ENCODE measurements around the gene PDZD2. TPM values are rescaled to one million over a fixed set of nuclear protein-coding genes. Genes with fewer than 3 reads are reported as not detected.

The PDZD2 gene
- total and polyA plus RNA-seq, 12 donors = 2.2 to 10.3 (median 5.0) TPM

- no peak for DNase-seq
- 90 to 96% (median 92%) methylated on average over 4 to 41 of the region's 41 CpGs for WGBS, 4 donors
Measured at GRCh38 chr5:31776976-31777651, 138.2 kb downstream of the PDZD2 start.

GRCh38 chr5:31781772-31782171 lies 142.8 kb downstream of the PDZD2 start:
- Histone ChIP-seq H3K4me3 (no peak overlapping the region), H3K27me3 (no peaks in the 10 kb centered on the region), H3K9me3 (replicated peaks in 1 of 3) (no peaks in the 10 kb centered on the region), H3K27ac (no peak overlapping the region), H3K36me3 (replicated peaks in 1 of 2) (no peaks in the 10 kb centered on the region), H3K4me1 (replicated peaks in 1 of 2) (no peaks in the 10 kb centered on the region)
- intact Hi-C loops (cut with DNase I) = no loop called here
- 69 to 82% (median 71%) methylated on average over 5 of the region's 5 CpGs for WGBS, 4 donors
- no peak for DNase-seq
- TF ChIP-seq POLR2A (IDR thresholded peaks at IDR 0.05) = no peak
- TF ChIP-seq CTCF (IDR thresholded peaks at IDR 0.05) = no peak

More at GRCh38 chr5:31776976-31777651, 138.2 kb downstream of the PDZD2 start:
- H3K27me3 ChIP-seq = no peaks in the 10 kb centered on the region
- H3K36me3 ChIP-seq (replicated peaks in 1 of 2) = no peaks in the 10 kb centered on the region
- intact Hi-C loops (cut with DNase I) = no loop called here
- no peaks in the 10 kb centered on the region for H3K4me1 ChIP-seq (replicated peaks in 1 of 2)
- no peak overlapping the region for H3K27ac ChIP-seq
- TF ChIP-seq POLR2A (IDR thresholded peaks at IDR 0.05) = no peak
- TF ChIP-seq CTCF (IDR thresholded peaks at IDR 0.05) = no peak
- H3K9me3 ChIP-seq (replicated peaks in 1 of 3) = no peaks in the 10 kb centered on the region
- H3K4me3 ChIP-seq = no peak overlapping the region

GRCh38 chr5:31783086-31783645 lies 144.2 kb downstream of the PDZD2 start:
- H3K4me1 ChIP-seq (replicated peaks in 1 of 2) = no peaks in the 10 kb centered on the region
- no peak overlapping the region for H3K27ac ChIP-seq
- H3K4me3 ChIP-seq = no peak overlapping the region
- H3K36me3 ChIP-seq (replicated peaks in 1 of 2) = no peaks in the 10 kb centered on the region
- no peaks in the 10 kb centered on the region for H3K27me3 ChIP-seq
- WGBS, 4 donors = 83 to 91% (median 86%) methylated on average over 10 of the region's 10 CpGs
- intact Hi-C loops (cut with DNase I) = no loop called here
- H3K9me3 ChIP-seq (replicated peaks in 1 of 3) = no peaks in the 10 kb centered on the region
- TF ChIP-seq CTCF (IDR thresholded peaks at IDR 0.05) = no peak
- no peak for TF ChIP-seq POLR2A (IDR thresholded peaks at IDR 0.05)
- DNase-seq = no peak

- H3K4me1 ChIP-seq (replicated peaks in 1 of 2) = no peaks in the 10 kb centered on the region
- no peak for DNase-seq
- H3K27ac ChIP-seq = no peak overlapping the region
- 80 to 87% (median 86%) methylated on average over 8 of the region's 8 CpGs for WGBS, 4 donors
- no peaks in the 10 kb centered on the region for H3K36me3 ChIP-seq (replicated peaks in 1 of 2)
- no peak for TF ChIP-seq POLR2A (IDR thresholded peaks at IDR 0.05)
- no peak for TF ChIP-seq CTCF (IDR thresholded peaks at IDR 0.05)
- H3K4me3 ChIP-seq = no peak overlapping the region
- H3K9me3 ChIP-seq (replicated peaks in 1 of 3) = no peaks in the 10 kb centered on the region
- no peaks in the 10 kb centered on the region for H3K27me3 ChIP-seq
- intact Hi-C loops (cut with DNase I) = no loop called here
Measured at GRCh38 chr5:31783731-31784130, 144.8 kb downstream of the PDZD2 start.
